T-helper 9 cell (primary cell): ENCODE measurements around the gene EPHA2.
"Not testable (repeated sequence)": the region's sequence is repeated elsewhere in the genome, so short reads cannot be mapped to it uniquely, and the experiment has no call there.

Source experiments
- DNase-seq: peaks from one replicate; pipeline ENCODE4 v3.0.0-alpha.2; 2020

EPHA2 gene

GRCh38 chr1:16117936-16118335 is 37.9 kb downstream of the EPHA2 start:
- DNase-seq = no peak

GRCh38 chr1:16117369-16117768 is 38.5 kb downstream of the EPHA2 start:
- no peak for DNase-seq

- no peak for DNase-seq
Observed at GRCh38 chr1:16116625-16117024, 39.2 kb downstream of the EPHA2 start.

- no peak for DNase-seq
Observed at GRCh38 chr1:16116002-16116401, 39.9 kb downstream of the EPHA2 start.

- DNase-seq = no peak
Observed at GRCh38 chr1:16115468-16115983, 40.3 kb downstream of the EPHA2 start.

GRCh38 chr1:16114527-16115467 is 41.1 kb downstream of the EPHA2 start:
- no peak for DNase-seq

- DNase-seq = no peak
Observed at GRCh38 chr1:16112596-16113555, 43.0 kb downstream of the EPHA2 start.

- no peak for DNase-seq
Observed at GRCh38 chr1:16111771-16112595, 43.9 kb downstream of the EPHA2 start.

GRCh38 chr1:16110884-16111283 is 45.0 kb downstream of the EPHA2 start:
- DNase-seq = no peak

- no peak for DNase-seq
Observed at GRCh38 chr1:16110456-16110855, 45.4 kb downstream of the EPHA2 start.

GRCh38 chr1:16109571-16109970 is 46.3 kb downstream of the EPHA2 start:
- no peak for DNase-seq

- not testable (repeated sequence) for DNase-seq
Observed at GRCh38 chr1:16107039-16107438, 48.8 kb downstream of the EPHA2 start.

GRCh38 chr1:16101623-16102022 is 54.2 kb downstream of the EPHA2 start:
- DNase-seq = no peak

GRCh38 chr1:16099412-16099811 is 56.5 kb downstream of the EPHA2 start:
- no peak for DNase-seq

- no peak for DNase-seq
Observed at GRCh38 chr1:16095447-16095846, 60.4 kb downstream of the EPHA2 start.

- no peak for DNase-seq
Observed at GRCh38 chr1:16094453-16095158, 61.3 kb downstream of the EPHA2 start.

GRCh38 chr1:16093611-16094010 is 62.3 kb downstream of the EPHA2 start:
- no peak for DNase-seq

- no peak for DNase-seq
Observed at GRCh38 chr1:16092923-16093511, 62.9 kb downstream of the EPHA2 start.

GRCh38 chr1:16092097-16092922 is 63.6 kb downstream of the EPHA2 start:
- DNase-seq = no peak

GRCh38 chr1:16091296-16091695 is 64.6 kb downstream of the EPHA2 start:
- DNase-seq = no peak
